ENCODE data around the gene BAX.
A peak's percentile ranks its signal among the peaks of the same experiment; 100 is the strongest.

The BAX gene

GRCh38 chr19:48962029-48962848, 7.6 kb downstream of the BAX start:
- peak; percentile 86 for DNase-seq (ENCODE audit: low spot score)

GRCh38 chr19:48962849-48963165, 8.1 kb downstream of the BAX start:
- no peak for DNase-seq (ENCODE audit: low spot score)

GRCh38 chr19:48963371-48964204, 8.9 kb downstream of the BAX start:
- DNase-seq (ENCODE audit: low spot score), result peak; percentile 83

- DNase-seq (ENCODE audit: low spot score), result peak; percentile 56
Observed at GRCh38 chr19:48964205-48965039, 9.7 kb downstream of the BAX start.

GRCh38 chr19:48965040-48965805, 10.5 kb downstream of the BAX start, which contains the start of gene FTL:
Gene FTL (plus strand): TSS chr19:48965309. CDS start chr19:48965508, 199 bp downstream.
- peak; percentile 91 for DNase-seq (ENCODE audit: low spot score)

- peak; percentile 93 for DNase-seq (ENCODE audit: low spot score)
Observed at GRCh38 chr19:48965806-48966540, 11.3 kb downstream of the BAX start.

GRCh38 chr19:48966541-48967345, 12.1 kb downstream of the BAX start:
- DNase-seq (ENCODE audit: low spot score), result peak; percentile 29

GRCh38 chr19:48967346-48968178, 12.9 kb downstream of the BAX start:
- peak; percentile 24 for DNase-seq (ENCODE audit: low spot score)

GRCh38 chr19:48968179-48968661, 13.5 kb downstream of the BAX start:
- no peak for DNase-seq (ENCODE audit: low spot score)

GRCh38 chr19:48968813-48969218, 14.1 kb downstream of the BAX start:
- DNase-seq (ENCODE audit: low spot score), result no peak

- peak; percentile 61 for DNase-seq (ENCODE audit: low spot score)
Observed at GRCh38 chr19:48969276-48970138, 14.8 kb downstream of the BAX start.

- DNase-seq (ENCODE audit: low spot score), result no peak
Observed at GRCh38 chr19:48970139-48970766, 15.6 kb downstream of the BAX start.

GRCh38 chr19:48970923-48971395, 16.3 kb downstream of the BAX start:
- DNase-seq (ENCODE audit: low spot score), result peak; percentile 89

- peak; percentile 62 for DNase-seq (ENCODE audit: low spot score)
Observed at GRCh38 chr19:48975947-48976847, 21.5 kb downstream of the BAX start.

GRCh38 chr19:48977061-48977460, 22.4 kb downstream of the BAX start:
- no peak for DNase-seq (ENCODE audit: low spot score)

GRCh38 chr19:48982280-48982679, 27.6 kb downstream of the BAX start:
- DNase-seq (ENCODE audit: low spot score), result no peak

Data from hematopoietic multipotent progenitor cell treated with erythropoietin and hydrocortisone succinate and interleukin-3 and kit ligand, for 15 days (in vitro differentiated cells).